ENCODE results near the gene CELSR2. TPM values are rescaled to one million over a fixed set of nuclear protein-coding genes. Genes with fewer than 3 reads are reported as not detected.

CELSR2 gene
- total and polyA plus RNA-seq, 2 experiments from 2014 or later: 6.1 to 12.9 TPM

DNA sequence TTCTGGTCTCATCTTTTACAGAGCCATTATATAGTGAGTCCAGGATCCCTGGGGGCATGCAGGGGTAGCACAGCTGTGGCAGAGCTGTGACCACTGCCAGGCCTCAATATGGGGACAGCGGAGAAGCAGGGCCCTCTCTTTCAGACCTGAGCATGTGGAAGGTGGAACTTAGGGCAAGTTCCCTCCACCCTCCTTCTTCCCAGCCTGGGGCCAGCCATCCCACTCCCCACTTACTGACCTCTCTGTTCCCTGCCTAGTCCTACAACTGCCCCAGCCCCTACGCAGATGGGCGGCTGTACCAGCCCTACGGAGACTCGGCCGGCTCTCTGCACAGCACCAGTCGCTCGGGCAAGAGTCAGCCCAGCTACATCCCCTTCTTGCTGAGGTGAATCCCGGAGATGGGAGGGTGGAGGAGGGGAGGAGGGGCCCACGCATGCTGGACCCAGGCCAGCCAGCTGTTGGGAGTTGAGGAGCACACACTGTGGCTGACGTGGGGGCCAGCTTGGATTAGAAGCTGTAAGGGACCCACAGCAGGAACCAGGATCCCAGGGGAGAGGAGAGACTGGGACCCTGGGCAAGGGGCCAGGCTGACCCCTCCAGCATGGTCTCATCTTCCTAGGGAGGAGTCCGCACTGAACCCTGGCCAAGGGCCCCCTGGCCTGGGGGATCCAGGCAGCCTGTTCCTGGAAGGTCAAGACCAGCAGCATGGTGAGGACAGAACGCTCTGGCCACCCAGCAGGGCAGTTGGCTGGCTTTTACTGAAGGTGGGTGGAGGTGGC, 22.9 kb downstream of the CELSR2 start:
- no peak overlapping the region for H3K27ac ChIP-seq
- peaks cover 8% of the 10 kb centered on the region for H3K4me1 ChIP-seq (ENCODE audit: low read depth)
- no peak for TF ChIP-seq CTCF (IDR thresholded peaks at IDR 0.05; ENCODE audit: low read depth, low read length)
- no peaks in the 10 kb centered on the region for H3K9me3 ChIP-seq (ENCODE audit: low read depth)
- H3K27me3 ChIP-seq: no peaks in the 10 kb centered on the region
- no peak overlapping the region for H3K4me3 ChIP-seq
- no peaks in the 10 kb centered on the region for H3K36me3 ChIP-seq
- no peak for DNase-seq (ENCODE audit: low read depth in 1 of 2, low spot score in 1 of 2)

DNA sequence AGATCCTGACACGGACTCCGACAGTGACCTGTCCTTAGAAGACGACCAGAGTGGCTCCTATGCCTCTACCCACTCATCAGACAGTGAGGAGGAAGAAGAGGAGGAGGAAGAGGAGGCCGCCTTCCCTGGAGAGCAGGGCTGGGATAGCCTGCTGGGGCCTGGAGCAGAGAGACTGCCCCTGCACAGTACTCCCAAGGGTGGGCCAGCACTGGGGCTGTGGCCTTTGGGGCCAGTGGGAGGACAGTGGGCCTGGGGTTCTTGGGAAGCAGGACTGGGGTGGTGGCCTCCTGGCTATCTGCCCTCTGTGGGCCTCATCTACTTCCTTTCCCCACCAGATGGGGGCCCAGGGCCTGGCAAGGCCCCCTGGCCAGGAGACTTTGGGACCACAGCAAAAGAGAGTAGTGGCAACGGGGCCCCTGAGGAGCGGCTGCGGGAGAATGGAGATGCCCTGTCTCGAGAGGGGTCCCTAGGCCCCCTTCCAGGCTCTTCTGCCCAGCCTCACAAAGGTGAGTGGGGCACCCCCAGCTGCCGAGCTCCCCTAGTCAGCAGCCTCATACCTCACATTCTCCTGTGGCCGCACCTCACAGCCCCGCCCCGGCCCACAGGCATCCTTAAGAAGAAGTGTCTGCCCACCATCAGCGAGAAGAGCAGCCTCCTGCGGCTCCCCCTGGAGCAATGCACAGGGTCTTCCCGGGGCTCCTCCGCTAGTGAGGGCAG, 23.6 kb downstream of the CELSR2 start:
- H3K36me3 ChIP-seq: no peaks in the 10 kb centered on the region
- no peak overlapping the region for H3K4me3 ChIP-seq
- H3K27me3 ChIP-seq: no peaks in the 10 kb centered on the region
- no peak for DNase-seq (ENCODE audit: low read depth in 1 of 2, low spot score in 1 of 2)
- TF ChIP-seq CTCF (IDR thresholded peaks at IDR 0.05; ENCODE audit: low read depth, low read length): no peak
- H3K9me3 ChIP-seq (ENCODE audit: low read depth): no peaks in the 10 kb centered on the region
- peaks cover 8% of the 10 kb centered on the region for H3K4me1 ChIP-seq (ENCODE audit: low read depth)
- H3K27ac ChIP-seq: no peak overlapping the region

GRCh38 chr1:109273570-109274288, 24.4 kb downstream of the CELSR2 start:
- Histone ChIP-seq H3K27ac (no peak overlapping the region), H3K36me3 (no peaks in the 10 kb centered on the region), H3K27me3 (no peaks in the 10 kb centered on the region), H3K4me1 (ENCODE audit: low read depth) (peaks cover 8% of the 10 kb centered on the region), H3K9me3 (ENCODE audit: low read depth) (no peaks in the 10 kb centered on the region), H3K4me3 (no peak overlapping the region)
- DNase-seq (ENCODE audit: low read depth in 1 of 2, low spot score in 1 of 2): no peak
- TF ChIP-seq CTCF (IDR thresholded peaks at IDR 0.05; ENCODE audit: low read depth, low read length): no peak

DNA sequence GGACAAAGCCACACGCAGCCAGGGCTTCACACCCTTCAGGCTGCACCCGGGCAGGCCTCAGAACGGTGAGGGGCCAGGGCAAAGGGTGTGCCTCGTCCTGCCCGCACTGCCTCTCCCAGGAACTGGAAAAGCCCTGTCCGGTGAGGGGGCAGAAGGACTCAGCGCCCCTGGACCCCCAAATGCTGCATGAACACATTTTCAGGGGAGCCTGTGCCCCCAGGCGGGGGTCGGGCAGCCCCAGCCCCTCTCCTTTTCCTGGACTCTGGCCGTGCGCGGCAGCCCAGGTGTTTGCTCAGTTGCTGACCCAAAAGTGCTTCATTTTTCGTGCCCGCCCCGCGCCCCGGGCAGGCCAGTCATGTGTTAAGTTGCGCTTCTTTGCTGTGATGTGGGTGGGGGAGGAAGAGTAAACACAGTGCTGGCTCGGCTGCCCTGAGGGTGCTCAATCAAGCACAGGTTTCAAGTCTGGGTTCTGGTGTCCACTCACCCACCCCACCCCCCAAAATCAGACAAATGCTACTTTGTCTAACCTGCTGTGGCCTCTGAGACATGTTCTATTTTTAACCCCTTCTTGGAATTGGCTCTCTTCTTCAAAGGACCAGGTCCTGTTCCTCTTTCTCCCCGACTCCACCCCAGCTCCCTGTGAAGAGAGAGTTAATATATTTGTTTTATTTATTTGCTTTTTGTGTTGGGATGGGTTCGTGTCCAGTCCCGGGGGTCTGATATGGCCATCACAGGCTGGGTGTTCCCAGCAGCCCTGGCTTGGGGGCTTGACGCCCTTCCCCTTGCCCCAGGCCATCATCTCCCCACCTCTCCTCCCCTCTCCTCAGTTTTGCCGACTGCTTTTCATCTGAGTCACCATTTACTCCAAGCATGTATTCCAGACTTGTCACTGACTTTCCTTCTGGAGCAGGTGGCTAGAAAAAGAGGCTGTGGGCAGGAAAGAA, 25.5 kb downstream of the CELSR2 start:
- H3K4me1 ChIP-seq (ENCODE audit: low read depth): peaks cover 8% of the 10 kb centered on the region
- no peak overlapping the region for H3K4me3 ChIP-seq
- DNase-seq (ENCODE audit: low read depth in 1 of 2, low spot score in 1 of 2): no peak
- no peak for TF ChIP-seq CTCF (IDR thresholded peaks at IDR 0.05; ENCODE audit: low read depth, low read length)
- no peaks in the 10 kb centered on the region for H3K27me3 ChIP-seq
- H3K27ac ChIP-seq: no peak overlapping the region
- no peaks in the 10 kb centered on the region for H3K9me3 ChIP-seq (ENCODE audit: low read depth)
- H3K36me3 ChIP-seq: no peaks in the 10 kb centered on the region

All from cardiac muscle cell (in vitro differentiated cells and primary cell).